ENCODE results near the gene RNF141. TPM values are rescaled to one million over a fixed set of nuclear protein-coding genes. Genes with fewer than 3 reads are reported as not detected.

Gene RNF141
- total and polyA plus RNA-seq, 7 experiments from 2014 or later = 11.9 to 26.6 (median 17.3) TPM

DNA sequence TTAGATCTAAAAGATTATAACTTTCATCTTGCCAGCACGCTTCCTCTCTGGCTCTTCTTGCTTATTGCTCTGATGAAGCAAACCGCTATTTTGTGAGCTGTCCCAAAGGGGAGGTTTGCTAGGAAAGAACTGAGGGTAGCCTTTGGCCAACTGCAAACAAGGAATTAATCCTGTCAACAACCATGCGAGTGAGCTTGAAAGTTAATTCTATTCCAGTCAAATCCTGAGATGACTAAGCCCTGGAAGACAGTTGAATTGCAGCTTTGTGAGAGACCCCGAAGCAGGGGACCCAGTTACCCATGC is 10.3 kb upstream of the RNF141 start:
- Histone ChIP-seq H3K36me3 (ENCODE audit: control insufficient read depth in 2 of 3, insufficient read depth in 3 of 3, low read length in 3 of 3) (no peaks in the 10 kb centered on the region), H3K27ac (ENCODE audit: low read depth, low read length) (no peak overlapping the region), H3K27me3 (ENCODE audit: control insufficient read depth in 2 of 2, insufficient read depth in 2 of 2, low read length in 2 of 2) (no peaks in the 10 kb centered on the region), H3K4me1 (ENCODE audit: control insufficient read depth in 2 of 2, insufficient read depth in 2 of 2, low read length in 2 of 2) (no peaks in the 10 kb centered on the region), H3K9me3 (ENCODE audit: control insufficient read depth in 2 of 3, low read length in 3 of 3) (peaks cover 0 to 9% (median 0%) of the 10 kb centered on the region in 3 experiments), H3K4me3 (ENCODE audit: low read length) (no peak overlapping the region)
- DNase-seq = no peak
- Mint-ChIP-seq H3K4me3 (no peak overlapping the region), H3K36me3 (peaks cover 0 to 5% (median 0%) of the 10 kb centered on the region in 5 donors), H3K9me3 (peaks cover 0 to 13% (median 9%) of the 10 kb centered on the region in 11 donors), H3K4me1 (no peaks in the 10 kb centered on the region), H3K27me3 (peaks cover 0 to 34% (median 20%) of the 10 kb centered on the region in 5 donors), H3K27ac (no peak overlapping the region)
- CTCF ChIA-PET = interaction anchor here (0.6 kb wide), 1 partner anchor 100 kb away, joined by 3 read pairs; no protein-coding TSS in a partner anchor
- ATAC-seq = no peak
- POLR2A ChIA-PET = no interaction called here
- intact Hi-C loops (cut with micrococcal nuclease) = no loop called here

DNA sequence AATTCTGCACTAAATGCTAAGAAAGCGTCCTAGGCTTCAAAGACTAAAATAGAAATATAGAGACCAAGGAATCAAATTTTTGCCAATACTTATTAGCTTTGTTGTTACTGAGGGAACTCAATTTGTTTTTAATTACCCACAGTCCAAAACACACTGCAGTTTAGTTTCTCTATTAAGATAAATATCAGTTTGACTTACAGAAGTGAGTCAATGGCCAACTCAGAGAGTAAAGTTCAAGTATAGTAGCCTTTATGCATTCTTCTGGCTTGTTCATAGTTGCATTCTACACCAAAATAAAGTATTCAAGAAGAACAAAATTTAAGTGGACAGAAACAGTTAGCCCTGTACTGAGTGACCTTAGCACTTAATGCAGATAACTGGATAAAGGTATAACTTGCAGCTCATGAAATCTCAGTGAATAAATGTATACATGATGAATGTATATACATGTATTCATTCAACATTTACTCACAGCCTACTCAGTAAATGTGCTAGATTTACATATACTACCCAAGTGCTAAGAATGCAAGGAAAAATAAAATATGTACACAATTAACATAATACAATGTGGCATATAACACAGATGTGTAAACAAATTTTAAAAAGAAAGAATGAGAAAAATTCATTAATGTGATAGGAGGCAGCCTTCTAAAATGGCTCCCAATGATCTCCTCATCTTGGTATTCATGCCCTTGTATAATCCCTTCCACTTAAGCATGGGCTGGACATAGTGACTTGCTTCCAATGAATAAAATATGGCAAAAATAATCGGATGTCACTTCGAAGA is 9.7 kb upstream of the RNF141 start:
- Mint-ChIP-seq H3K27me3 (peaks cover 0 to 30% (median 20%) of the 10 kb centered on the region in 5 donors), H3K9me3 (peaks cover 0 to 13% (median 9%) of the 10 kb centered on the region in 11 donors), H3K36me3 (peaks cover 0 to 5% (median 0%) of the 10 kb centered on the region in 5 donors), H3K27ac (no peak overlapping the region), H3K4me1 (no peaks in the 10 kb centered on the region), H3K4me3 (no peak overlapping the region)
- Histone ChIP-seq H3K27ac (ENCODE audit: low read depth, low read length) (no peak overlapping the region), H3K4me1 (ENCODE audit: control insufficient read depth in 2 of 2, insufficient read depth in 2 of 2, low read length in 2 of 2) (no peaks in the 10 kb centered on the region), H3K27me3 (ENCODE audit: control insufficient read depth in 2 of 2, insufficient read depth in 2 of 2, low read length in 2 of 2) (no peaks in the 10 kb centered on the region), H3K4me3 (ENCODE audit: low read length) (no peak overlapping the region), H3K9me3 (ENCODE audit: control insufficient read depth in 2 of 3, low read length in 3 of 3) (peaks cover 0 to 9% (median 0%) of the 10 kb centered on the region in 3 experiments), H3K36me3 (ENCODE audit: control insufficient read depth in 2 of 3, insufficient read depth in 3 of 3, low read length in 3 of 3) (no peaks in the 10 kb centered on the region)
- POLR2A ChIA-PET = no interaction called here
- no peak for DNase-seq
- ATAC-seq = no peak
- intact Hi-C loops (cut with micrococcal nuclease) = no loop called here
- CTCF ChIA-PET = interaction anchor here (0.6 kb wide), 1 partner anchor 101 kb away, joined by 3 read pairs; no protein-coding TSS in a partner anchor

DNA sequence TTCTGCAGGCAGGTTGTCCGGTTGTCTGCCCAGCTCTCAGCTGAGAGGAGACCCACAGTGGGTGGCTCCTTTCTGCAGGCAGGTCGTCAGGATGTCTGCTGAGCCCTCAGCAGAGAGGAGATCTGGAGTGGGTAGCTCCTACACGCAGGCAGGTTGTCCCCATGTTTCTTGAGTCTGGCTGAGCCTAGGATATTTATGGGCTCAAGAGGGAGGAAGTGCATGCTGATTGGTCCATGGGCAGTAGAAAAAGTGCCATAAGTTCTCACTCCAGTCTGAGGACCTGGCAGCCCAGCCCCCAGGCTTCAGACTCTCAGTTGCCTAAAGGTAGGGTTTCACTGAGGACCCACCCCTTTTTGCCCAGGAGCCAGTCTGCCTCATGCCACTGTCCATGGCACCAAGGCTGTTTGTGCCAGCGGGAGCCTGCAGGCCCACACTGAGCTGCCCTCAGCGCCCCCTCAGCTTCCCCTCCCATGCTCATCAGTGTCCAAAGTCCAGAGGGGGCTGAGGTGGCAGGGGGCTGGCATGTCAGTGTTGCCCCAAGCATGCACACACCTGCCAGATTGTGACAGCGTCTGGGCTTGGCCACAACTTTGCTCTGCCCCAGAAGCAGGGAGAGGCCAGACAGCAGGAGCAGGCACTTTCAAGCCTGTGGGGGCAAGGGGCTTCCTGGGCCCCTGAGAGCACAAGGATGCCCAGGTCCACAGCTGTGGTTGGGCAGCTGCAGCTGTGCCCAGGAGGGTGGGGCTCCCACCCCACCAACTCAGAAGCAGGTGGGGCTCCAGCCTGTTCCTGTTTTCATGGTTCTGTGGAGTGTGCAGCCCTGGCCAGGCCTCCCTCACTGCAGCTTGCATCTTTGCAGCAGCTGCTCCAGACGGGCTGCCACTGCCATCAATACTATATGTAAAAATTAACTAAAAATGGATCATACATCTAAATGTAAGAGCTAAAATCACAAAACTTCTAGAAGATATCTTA is 3.8 kb upstream of the RNF141 start:
- H3K4me3 Mint-ChIP-seq = no peak overlapping the region
- POLR2A ChIA-PET = no interaction called here
- intact Hi-C loops (cut with micrococcal nuclease) = loop anchor here (5.0 to 10.0 kb wide), 7 partner anchors 78 to 1298 kb away; partner anchors contain the start of genes ADM (in 1 of the 2), GALNT18 (in 1 of the 2), USP47 (in 1 of the 2) and WEE1 (in 1 of the 2)

DNA sequence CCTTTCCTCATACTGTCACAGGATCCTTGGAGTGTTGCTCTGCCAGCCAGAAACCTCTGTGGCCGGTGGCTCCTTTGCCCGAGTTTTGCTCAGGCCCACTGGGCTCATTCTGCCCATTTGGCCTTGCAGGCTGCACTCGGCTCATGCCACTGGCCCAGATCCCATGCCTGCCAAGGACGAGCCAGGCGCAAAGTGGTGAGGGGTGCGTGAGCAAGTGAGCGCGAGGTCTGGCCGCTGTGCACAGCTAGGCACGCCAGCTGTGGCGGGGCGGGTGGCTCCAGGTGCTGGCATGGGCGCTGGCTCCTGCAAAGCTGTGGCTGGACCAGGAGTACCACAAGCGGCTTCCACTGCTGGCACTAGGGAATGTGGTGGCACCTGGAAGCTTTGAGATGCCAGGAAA is 2.8 kb upstream of the RNF141 start:
- Histone ChIP-seq H3K9me3 (ENCODE audit: control insufficient read depth in 2 of 3, low read length in 3 of 3) (no peaks in the 10 kb centered on the region), H3K27me3 (ENCODE audit: control insufficient read depth in 2 of 2, insufficient read depth in 2 of 2, low read length in 2 of 2) (no peaks in the 10 kb centered on the region), H3K27ac (ENCODE audit: low read depth, low read length) (no peak overlapping the region), H3K4me1 (ENCODE audit: control insufficient read depth in 2 of 2, insufficient read depth in 2 of 2, low read length in 2 of 2) (peaks cover 0 to 8% of the 10 kb centered on the region in 2 donors), H3K4me3 (ENCODE audit: low read length) (no peak overlapping the region), H3K36me3 (ENCODE audit: control insufficient read depth in 2 of 3, insufficient read depth in 3 of 3, low read length in 3 of 3) (peaks cover 0 to 4% (median 0%) of the 10 kb centered on the region in 3 experiments)
- H3K27me3 Mint-ChIP-seq = peaks cover 0 to 9% (median 0%) of the 10 kb centered on the region in 5 donors
- POLR2A ChIA-PET = no interaction called here
- DNase-seq (no peak), ATAC-seq (no peak)
- H3K36me3 Mint-ChIP-seq = no peaks in the 10 kb centered on the region
- H3K4me3 Mint-ChIP-seq = no peak overlapping the region
- peaks cover 0 to 4% (median 0%) of the 10 kb centered on the region in 11 donors for H3K9me3 Mint-ChIP-seq
- intact Hi-C loops (cut with micrococcal nuclease) = loop anchor here (5.0 to 10.0 kb wide), 7 partner anchors 79 to 1299 kb away; partner anchors contain the start of genes ADM (in 1 of the 2), GALNT18 (in 1 of the 2), USP47 (in 1 of the 2) and WEE1 (in 1 of the 2)
- CTCF ChIA-PET = interaction anchor here (0.6 kb wide), 1 partner anchor 213 kb away, joined by 5 read pairs; no protein-coding TSS in a partner anchor
- no peak overlapping the region for H3K27ac Mint-ChIP-seq
- peaks cover 8 to 22% (median 17%) of the 10 kb centered on the region in 7 donors for H3K4me1 Mint-ChIP-seq

More for the DNA sequence above, 3.8 kb upstream of the RNF141 start:
- Mint-ChIP-seq H3K27ac (no peak overlapping the region), H3K36me3 (no peaks in the 10 kb centered on the region), H3K4me1 (peaks cover 5 to 15% (median 11%) of the 10 kb centered on the region in 7 donors), H3K9me3 (peaks cover 0 to 4% (median 0%) of the 10 kb centered on the region in 11 donors), H3K27me3 (peaks cover 0 to 10% (median 0%) of the 10 kb centered on the region in 5 donors)
- no peak for ATAC-seq
- no peak for DNase-seq
- Histone ChIP-seq H3K4me3 (ENCODE audit: low read length) (no peak overlapping the region), H3K4me1 (ENCODE audit: control insufficient read depth in 2 of 2, insufficient read depth in 2 of 2, low read length in 2 of 2) (peaks cover 0 to 7% of the 10 kb centered on the region in 2 donors), H3K27me3 (ENCODE audit: control insufficient read depth in 2 of 2, insufficient read depth in 2 of 2, low read length in 2 of 2) (no peaks in the 10 kb centered on the region), H3K9me3 (ENCODE audit: control insufficient read depth in 2 of 3, low read length in 3 of 3) (no peaks in the 10 kb centered on the region), H3K36me3 (ENCODE audit: control insufficient read depth in 2 of 3, insufficient read depth in 3 of 3, low read length in 3 of 3) (peaks cover 0 to 4% (median 0%) of the 10 kb centered on the region in 3 experiments), H3K27ac (ENCODE audit: low read depth, low read length) (no peak overlapping the region)
- CTCF ChIA-PET = interaction anchor here (0.6 to 0.8 kb wide), 2 partner anchors 25 to 212 kb away, joined by 4 to 5 read pairs; no protein-coding TSS in a partner anchor

DNA sequence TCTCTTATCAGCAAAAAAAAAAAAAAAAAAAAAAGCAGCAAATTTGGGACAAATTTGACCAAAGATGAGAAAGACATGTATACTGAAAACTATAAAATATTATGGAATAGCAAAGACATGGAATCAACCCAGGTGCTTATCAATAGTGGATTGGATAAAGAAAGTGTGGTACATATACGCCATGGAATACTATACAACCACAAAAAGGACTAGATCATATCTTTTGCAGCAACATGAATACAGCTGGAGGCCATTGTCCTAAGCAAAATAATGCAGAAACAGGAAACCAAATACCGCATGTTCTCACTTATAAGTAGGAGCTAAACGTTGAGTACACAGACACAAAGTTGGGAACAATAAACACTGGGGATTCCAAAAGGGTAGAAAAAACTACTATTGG is 1.8 kb upstream of the RNF141 start:
- intact Hi-C loops (cut with micrococcal nuclease) = loop anchor here (5.0 to 10.0 kb wide), 7 partner anchors 80 to 1300 kb away; partner anchors contain the start of genes ADM (in 1 of the 2), GALNT18 (in 1 of the 2), USP47 (in 1 of the 2) and WEE1 (in 1 of the 2)
- no peaks in the 10 kb centered on the region for H3K27me3 ChIP-seq (ENCODE audit: control insufficient read depth in 2 of 2, insufficient read depth in 2 of 2, low read length in 2 of 2)
- Mint-ChIP-seq H3K36me3 (no peaks in the 10 kb centered on the region), H3K4me3 (no peak overlapping the region), H3K4me1 (peaks cover 8 to 27% (median 20%) of the 10 kb centered on the region in 7 donors), H3K9me3 (peaks cover 0 to 4% (median 0%) of the 10 kb centered on the region in 11 donors), H3K27me3 (peaks cover 0 to 4% (median 0%) of the 10 kb centered on the region in 5 donors), H3K27ac (no peak overlapping the region)
- ChIA-PET CTCF (interaction anchor here (0.5 to 3.6 kb wide), 3 partner anchors 11 to 149 kb away, joined by 3 to 24 read pairs (median 7); no protein-coding TSS in a partner anchor), POLR2A (interaction anchor here (2.7 to 2.8 kb wide), 2 partner anchors 11 to 86 kb away, joined by 8 to 15 read pairs; partner anchors contain the start of gene AMPD3)
- no peak overlapping the region for H3K27ac ChIP-seq (ENCODE audit: low read depth, low read length)
- ATAC-seq (no peak), DNase-seq (no peak)
- no peak overlapping the region for H3K4me3 ChIP-seq (ENCODE audit: low read length)
- H3K36me3 ChIP-seq (ENCODE audit: control insufficient read depth in 2 of 3, insufficient read depth in 3 of 3, low read length in 3 of 3) = peaks cover 0 to 4% (median 0%) of the 10 kb centered on the region in 3 experiments
- H3K4me1 ChIP-seq (ENCODE audit: control insufficient read depth in 2 of 2, insufficient read depth in 2 of 2, low read length in 2 of 2) = peaks cover 0 to 8% of the 10 kb centered on the region in 2 donors
- H3K9me3 ChIP-seq (ENCODE audit: control insufficient read depth in 2 of 3, low read length in 3 of 3) = no peaks in the 10 kb centered on the region
